SK-N-MC (cell line): ENCODE data around the gene PTPRN2.

Experiments
- DNase-seq: peaks from one replicate; pipeline ENCODE4 v3.0.0-alpha.2; 2011; ENCODE audit warnings: low read depth, low spot score
- H3K27ac ChIP-seq: fragments of 200-600 bp; sonication (generic); 2 replicates; pipeline ENCODE4 v1.5.1; 2016; ENCODE audit warnings: mixed run types
- H3K36me3 ChIP-seq: fragments of 200-600 bp; sonication (generic); 2 replicates; pipeline ENCODE4 v1.6.1; 2017; ENCODE audit warnings: antibody characterized with exemption, low read length, mixed read lengths; ENCODE audit not compliant: insufficient read depth
- H3K4me3 ChIP-seq: fragments of 200-600 bp; sonication (generic); 2 replicates; pipeline ENCODE4 v1.5.1; 2016
- H3K9ac ChIP-seq: fragments of 200-600 bp; sonication (generic); 2 replicates; pipeline ENCODE4 v1.8.0; 2017; ENCODE audit warnings: mixed run types, mixed read lengths; ENCODE audit not compliant: insufficient read length
- H3K9me3 ChIP-seq: fragments of 200-600 bp; sonication (generic); 2 replicates; pipeline ENCODE4 v1.6.1; 2017; ENCODE audit warnings: low read depth, mild to moderate bottlenecking, antibody characterized with exemption, low read length, moderate library complexity, mixed read lengths
- EZH2 ChIP-seq: fragments of 200-600 bp; sonication (generic); IDR thresholded peaks from one replicate; pipeline ENCODE4 v1.6.1; 2017; ENCODE audit warnings: antibody characterized with exemption
- FOXP2 ChIP-seq: optimal IDR thresholded peaks from 2 replicates; pipeline ENCODE3; 2011; ENCODE audit warnings: mild to moderate bottlenecking, moderate library complexity; ENCODE audit not compliant: insufficient read depth; ENCODE audit errors: extremely low read length, control extremely low read depth
- POLR2AphosphoS5 ChIP-seq: IDR thresholded peaks from 2 replicates; pipeline ENCODE4 v1.6.1; 2012; ENCODE audit warnings: mild to moderate bottlenecking, low read depth, low read length, borderline replicate concordance

PTPRN2 gene

GRCh38 chr7:157974678-157975230 is 612.9 kb downstream of the PTPRN2 start:
- Histone ChIP-seq H3K36me3 (no peaks in the 10 kb centered on the region), H3K9ac (no peak overlapping the region), H3K4me3 (no peak overlapping the region), H3K9me3 (no peaks in the 10 kb centered on the region), H3K27ac (no peak overlapping the region)
- TF ChIP-seq FOXP2 (no peak), POLR2AphosphoS5 (no peak), EZH2 (no peak)
- DNase-seq = no peak

- no peaks in the 10 kb centered on the region for H3K9me3 ChIP-seq
- no peak overlapping the region for H3K27ac ChIP-seq
- no peak for TF ChIP-seq EZH2
- no peak for TF ChIP-seq POLR2AphosphoS5
- no peak for TF ChIP-seq FOXP2
- H3K36me3 ChIP-seq = no peaks in the 10 kb centered on the region
- no peak overlapping the region for H3K4me3 ChIP-seq
- H3K9ac ChIP-seq = no peak overlapping the region
- DNase-seq = no peak
Observed at GRCh38 chr7:157973971-157974677, 613.5 kb downstream of the PTPRN2 start.

GRCh38 chr7:157972914-157973313 is 614.7 kb downstream of the PTPRN2 start:
- H3K27ac ChIP-seq = no peak overlapping the region
- TF ChIP-seq POLR2AphosphoS5 (no peak), FOXP2 (no peak), EZH2 (no peak)
- H3K4me3 ChIP-seq = no peak overlapping the region
- DNase-seq = no peak
- H3K9ac ChIP-seq = no peak overlapping the region
- no peaks in the 10 kb centered on the region for H3K9me3 ChIP-seq
- H3K36me3 ChIP-seq = no peaks in the 10 kb centered on the region

GRCh38 chr7:157971501-157971900 is 616.1 kb downstream of the PTPRN2 start:
- no peaks in the 10 kb centered on the region for H3K36me3 ChIP-seq
- no peaks in the 10 kb centered on the region for H3K9me3 ChIP-seq
- no peak for DNase-seq
- no peak overlapping the region for H3K9ac ChIP-seq
- H3K4me3 ChIP-seq = no peak overlapping the region
- no peak overlapping the region for H3K27ac ChIP-seq
- TF ChIP-seq EZH2 = no peak
- TF ChIP-seq FOXP2 = no peak
- no peak for TF ChIP-seq POLR2AphosphoS5

DNA sequence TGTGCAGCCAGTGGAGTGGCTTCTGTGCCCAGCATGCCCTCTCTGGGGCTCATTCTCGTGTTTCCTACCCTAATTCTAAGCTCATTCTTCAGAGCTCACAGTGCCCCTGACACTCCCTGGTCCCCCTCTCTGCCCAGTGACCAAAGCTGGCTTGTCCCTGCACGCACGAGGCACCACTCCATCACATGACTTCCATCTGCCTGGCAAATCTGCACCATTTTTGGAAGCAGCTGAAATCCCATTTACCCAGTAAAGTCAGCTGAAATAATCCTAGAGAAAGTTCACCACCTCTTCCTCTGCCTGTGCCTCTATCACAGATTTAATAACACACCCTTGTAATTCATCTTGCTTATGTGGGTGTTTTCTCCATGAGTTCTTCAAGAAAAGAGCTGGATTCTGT is 616.9 kb downstream of the PTPRN2 start:
- Histone ChIP-seq H3K36me3 (no peaks in the 10 kb centered on the region), H3K4me3 (no peak overlapping the region), H3K9me3 (no peaks in the 10 kb centered on the region), H3K27ac (no peak overlapping the region), H3K9ac (no peak overlapping the region)
- DNase-seq = no peak
- TF ChIP-seq POLR2AphosphoS5 (no peak), FOXP2 (no peak), EZH2 (no peak)

- Histone ChIP-seq H3K9ac (no peak overlapping the region), H3K4me3 (no peak overlapping the region), H3K27ac (no peak overlapping the region), H3K36me3 (no peaks in the 10 kb centered on the region), H3K9me3 (no peaks in the 10 kb centered on the region)
- no peak for DNase-seq
- no peak for TF ChIP-seq EZH2
Observed at GRCh38 chr7:157969995-157970394, 617.6 kb downstream of the PTPRN2 start.

GRCh38 chr7:157966490-157966889 is 621.1 kb downstream of the PTPRN2 start:
- no peak for TF ChIP-seq EZH2
- TF ChIP-seq FOXP2 = no peak
- TF ChIP-seq POLR2AphosphoS5 = no peak
- H3K9me3 ChIP-seq = no peaks in the 10 kb centered on the region
- H3K27ac ChIP-seq = no peak overlapping the region
- no peaks in the 10 kb centered on the region for H3K36me3 ChIP-seq
- DNase-seq = no peak
- H3K4me3 ChIP-seq = no peak overlapping the region
- H3K9ac ChIP-seq = no peak overlapping the region

GRCh38 chr7:157964521-157964920 is 623.1 kb downstream of the PTPRN2 start:
- Histone ChIP-seq H3K9me3 (no peaks in the 10 kb centered on the region), H3K36me3 (no peaks in the 10 kb centered on the region), H3K27ac (no peak overlapping the region), H3K9ac (no peak overlapping the region), H3K4me3 (no peak overlapping the region)
- TF ChIP-seq EZH2 (no peak), POLR2AphosphoS5 (no peak), FOXP2 (no peak)
- DNase-seq = no peak

GRCh38 chr7:157964016-157964415 is 623.6 kb downstream of the PTPRN2 start:
- TF ChIP-seq EZH2 (no peak), POLR2AphosphoS5 (no peak), FOXP2 (no peak)
- no peak for DNase-seq
- no peaks in the 10 kb centered on the region for H3K9me3 ChIP-seq

More at GRCh38 chr7:157964016-157964415, 623.6 kb downstream of the PTPRN2 start:
- H3K36me3 ChIP-seq = no peaks in the 10 kb centered on the region
- no peak overlapping the region for H3K9ac ChIP-seq
- H3K4me3 ChIP-seq = no peak overlapping the region
- no peak overlapping the region for H3K27ac ChIP-seq
